ENCODE data around the gene SMARCE1.

GRCh38 chr17:40598301-40598618 lies 49.4 kb downstream of the SMARCE1 start:
- TF ChIP-seq POLR2A (IDR thresholded peaks at IDR 0.05; ENCODE audit: low read length) (no peak), GATA1 (IDR thresholded peaks at IDR 0.05; ENCODE audit: low read depth, low read length) (no peak)
